ENCODE data around the gene PPHLN1. TPM values are rescaled to one million over a fixed set of nuclear protein-coding genes. Genes with fewer than 3 reads are reported as not detected.

PPHLN1 gene
- total RNA-seq, 1 donor from 2014 or later: 1.7 TPM

GRCh38 chr12:42490261-42490842, 164.4 kb downstream of the PPHLN1 start:
- no peak for DNase-seq (ENCODE audit: low spot score in 2 of 2)
- TF ChIP-seq CTCF (IDR thresholded peaks at IDR 0.05): no peak
- no peaks in the 10 kb centered on the region for H3K9me3 ChIP-seq
- no peaks in the 10 kb centered on the region for H3K27me3 ChIP-seq
- H3K36me3 ChIP-seq: no peaks in the 10 kb centered on the region
- intact Hi-C loops (cut with DNase I): no loop called here
- H3K4me3 ChIP-seq: no peak overlapping the region
- H3K4me1 ChIP-seq: no peaks in the 10 kb centered on the region
- no peak overlapping the region for H3K27ac ChIP-seq

Other genes starting within 250 kb of the PPHLN1 start
- gene GXYLT1, start 181.3 kb upstream of the PPHLN1 start, total RNA-seq: 12.3 TPM
- 14.2 TPM for gene YAF2, start 87.9 kb upstream of the PPHLN1 start, total RNA-seq
- gene ZCRB1, start 73 bp upstream of the PPHLN1 start, total RNA-seq: 4.4 TPM

Measured in ascending aorta (tissue), 2 donors.